HG03354 (cell line): ENCODE measurements around the gene KLF17.

Source experiments
- ATAC-seq: cut with Tn5 transposase; IDR thresholded peaks from one replicate; pipeline ENCODE4 v1.9.1; 2021; ENCODE audit warnings: mild to moderate bottlenecking; ENCODE audit not compliant: unreplicated experiment, poor library complexity, severe bottlenecking

KLF17 gene

DNA sequence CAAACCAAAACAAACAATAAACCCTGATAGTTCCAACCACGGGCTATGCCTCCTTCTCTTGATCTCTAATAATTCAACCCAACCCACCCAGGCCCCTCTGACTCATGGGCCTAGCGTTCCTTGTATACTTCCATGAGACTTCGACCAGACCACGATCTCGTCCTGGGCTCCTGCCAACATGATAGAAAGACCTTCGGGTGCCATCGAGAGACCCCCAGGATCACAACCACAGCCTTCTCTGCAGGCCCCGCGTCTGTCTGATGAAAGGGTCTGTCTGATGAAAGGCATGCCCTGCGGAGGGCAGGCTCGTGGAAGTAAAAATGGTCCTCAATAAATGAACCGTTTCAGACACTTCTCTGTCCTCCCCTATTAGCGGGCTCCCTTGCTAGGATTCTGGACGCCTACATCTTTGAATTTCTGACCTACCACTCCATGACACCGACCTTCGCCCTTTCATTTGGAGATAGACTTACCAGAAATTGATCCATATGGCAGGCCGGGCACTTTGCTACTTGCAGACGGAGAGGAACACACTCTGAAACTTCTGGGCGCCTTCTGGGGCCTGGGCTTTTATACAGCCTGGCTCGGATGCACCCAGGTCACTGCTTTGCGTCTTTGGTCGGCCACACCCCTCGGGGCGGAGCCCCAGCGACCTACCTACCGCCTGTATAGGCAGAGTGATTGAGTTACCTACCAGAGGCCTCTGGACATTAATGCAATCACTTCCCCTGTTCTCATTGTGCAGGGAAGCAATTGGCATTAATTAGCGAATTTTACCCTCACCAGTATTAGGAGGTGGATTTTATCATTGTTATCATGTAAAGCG is 28.1 kb downstream of the KLF17 start:
- ATAC-seq, result no peak

DNA sequence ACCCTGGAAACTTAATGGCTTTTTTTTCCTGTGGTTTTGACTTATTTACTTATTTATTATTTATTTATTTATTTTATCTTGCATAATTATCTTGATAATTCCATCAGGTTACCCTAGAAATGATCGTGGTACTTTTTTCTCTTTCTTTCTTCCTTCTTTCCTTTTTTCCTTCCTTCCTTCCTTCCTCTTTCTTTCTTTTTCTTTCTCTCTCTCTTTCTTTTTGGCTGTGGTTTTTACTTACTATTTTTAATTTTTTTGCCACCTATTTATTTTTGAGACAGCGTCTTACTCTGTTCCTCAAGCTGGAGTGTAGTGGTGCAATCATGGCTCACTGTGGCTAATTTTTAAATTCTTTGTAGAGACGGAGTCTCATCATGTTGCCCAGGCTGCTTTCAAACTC is 29.0 kb downstream of the KLF17 start:
- ATAC-seq, result no peak

DNA sequence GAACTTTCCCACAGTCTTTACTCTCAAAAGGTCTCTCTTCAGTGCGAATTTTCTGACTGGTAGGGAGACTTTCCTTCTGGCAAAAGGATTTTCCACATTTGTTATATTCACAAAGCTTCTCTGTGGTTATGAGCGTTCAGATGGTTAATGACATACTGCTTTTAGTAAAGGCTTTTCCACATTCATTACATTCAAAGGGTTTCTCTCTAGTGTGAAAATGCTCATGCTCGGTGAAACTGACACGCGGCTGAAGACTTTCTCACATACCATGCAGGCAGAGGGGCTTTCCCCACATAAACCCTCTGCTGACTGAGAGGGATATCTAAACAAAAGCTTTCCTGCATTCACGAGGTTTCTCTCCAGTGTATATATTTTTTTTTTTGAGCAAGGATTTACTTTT is 32.7 kb downstream of the KLF17 start:
- no peak for ATAC-seq

DNA sequence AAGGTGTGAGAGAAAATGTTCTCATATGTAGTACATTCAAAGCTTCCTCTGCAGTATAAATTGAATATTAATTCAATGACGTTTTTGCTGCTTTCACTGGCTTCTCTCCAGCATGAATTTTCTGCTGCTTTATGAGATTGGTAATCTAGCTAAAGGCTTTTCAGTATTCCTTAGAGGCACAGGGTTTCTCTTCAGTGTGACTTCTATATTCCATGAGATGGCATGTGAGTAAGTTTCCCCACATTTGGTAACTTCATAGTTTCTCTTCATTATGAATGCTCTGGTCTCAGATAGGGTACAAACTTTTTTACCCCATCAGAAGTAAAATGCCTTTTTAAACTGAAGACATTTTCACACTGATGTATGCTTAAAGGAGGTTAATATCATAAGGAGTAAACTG is 33.2 kb downstream of the KLF17 start:
- ATAC-seq, result no peak

DNA sequence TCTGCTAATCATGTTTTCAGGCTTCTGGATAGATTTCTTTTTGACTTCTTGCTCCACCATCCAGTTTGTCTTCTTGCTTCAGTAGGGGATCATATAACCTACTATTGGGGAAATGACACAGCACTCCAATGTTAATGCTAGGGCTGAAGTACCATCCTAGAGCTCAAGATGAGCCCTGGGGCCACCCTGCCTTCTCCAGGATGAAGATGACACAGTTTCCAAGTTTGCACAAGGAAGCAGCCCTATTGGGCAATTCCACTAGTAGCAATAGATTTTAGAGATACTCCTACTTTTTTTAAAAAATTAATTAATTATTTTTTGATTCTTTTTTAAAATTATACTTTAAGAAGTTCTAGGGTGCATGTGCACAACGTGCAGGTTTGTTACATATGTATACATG is 34.1 kb downstream of the KLF17 start:
- ATAC-seq, result no peak

DNA sequence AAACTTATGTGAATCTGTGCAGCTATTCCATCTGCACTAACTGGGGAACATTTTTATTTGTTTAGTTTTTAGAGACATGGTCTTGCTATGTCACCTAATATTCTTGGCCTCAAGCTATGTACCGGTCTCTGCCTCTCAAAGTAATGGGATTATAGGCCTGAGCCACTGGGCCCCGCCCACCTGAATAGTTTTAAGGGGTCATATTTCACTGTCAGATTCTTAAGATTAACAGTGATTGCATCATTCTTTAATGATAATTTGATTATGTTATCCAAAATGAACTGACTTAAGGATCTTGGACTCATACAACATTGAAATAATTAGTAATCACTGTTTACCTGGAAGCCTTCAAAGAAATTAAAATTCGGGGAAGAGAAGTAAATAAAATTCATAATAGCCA is 35.4 kb downstream of the KLF17 start:
- no peak for ATAC-seq

GRCh38 chr1:44157903-44158302 is 39.3 kb downstream of the KLF17 start:
- no peak for ATAC-seq

GRCh38 chr1:44158871-44159270 is 40.2 kb downstream of the KLF17 start:
- ATAC-seq, result no peak

DNA sequence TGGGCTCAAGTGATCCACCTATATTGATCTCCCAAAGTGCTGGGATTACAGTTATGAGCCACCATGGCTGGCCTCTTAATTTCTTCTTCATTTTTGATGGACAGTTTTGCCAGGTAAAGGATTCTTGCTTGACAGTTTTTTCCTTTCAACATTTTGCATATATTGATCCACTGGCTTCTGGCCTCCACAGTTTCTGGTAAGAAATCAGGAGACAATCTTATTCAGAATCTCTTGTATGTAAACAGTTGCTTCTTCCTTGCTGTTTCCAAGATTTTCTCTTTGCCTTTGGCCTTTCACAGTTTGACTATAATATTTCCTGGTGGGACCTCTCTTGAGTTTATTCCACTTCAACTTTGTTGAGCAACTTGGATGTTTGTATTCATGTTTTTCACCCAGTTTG is 42.9 kb downstream of the KLF17 start:
- no peak for ATAC-seq

- no peak for ATAC-seq
Measured at GRCh38 chr1:44168520-44169098, 50.0 kb downstream of the KLF17 start.

DNA sequence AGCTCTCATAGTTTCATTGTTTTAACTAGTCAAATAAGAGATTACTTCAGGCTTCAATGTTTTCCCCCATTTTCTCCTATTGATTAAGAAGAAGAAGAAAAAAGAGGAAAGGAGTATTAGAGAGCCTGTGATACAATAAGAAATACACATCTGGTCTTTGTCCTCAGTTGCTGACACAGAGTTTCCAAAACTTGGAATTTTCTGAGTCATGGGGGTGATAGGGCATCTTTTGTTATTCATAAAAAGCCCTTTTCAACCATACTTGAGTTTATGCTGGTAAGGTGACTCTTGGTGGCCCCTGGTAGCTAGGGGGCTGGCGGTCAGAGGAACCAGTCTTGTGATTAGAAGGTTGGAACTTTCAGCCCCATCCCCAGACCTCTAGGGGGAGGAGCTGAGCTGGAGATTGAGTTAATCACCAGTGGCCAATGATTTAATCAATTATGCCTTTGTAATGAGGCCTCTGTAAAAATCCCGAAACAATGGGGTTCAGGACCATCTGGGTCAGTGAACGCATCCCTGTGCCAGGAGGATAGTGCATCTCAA is 51.7 kb downstream of the KLF17 start:
- no peak for ATAC-seq

DNA sequence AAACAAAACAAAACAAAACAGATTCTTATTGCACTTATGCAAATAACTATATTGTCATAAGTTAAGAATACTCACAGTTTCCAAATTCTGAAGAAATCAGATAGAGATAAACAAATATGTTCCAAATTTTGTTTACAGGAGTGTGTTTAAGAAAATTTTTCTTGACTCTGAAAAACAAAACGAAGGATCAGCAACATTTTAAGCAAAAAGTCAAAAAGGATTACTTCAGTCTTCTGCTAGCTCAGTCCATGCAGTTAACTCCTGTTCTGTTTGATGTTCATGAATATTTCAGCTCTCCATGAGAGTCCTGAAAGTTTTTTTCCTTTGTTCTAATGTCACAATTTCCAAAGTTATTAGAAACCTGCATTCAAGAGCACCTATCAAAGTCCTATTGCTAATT is 56.0 kb downstream of the KLF17 start:
- ATAC-seq, result no peak
